Subcutaneous adipose tissue (tissue), 4 donors: ENCODE results near the gene BTN3A1. TPM values are rescaled to one million over a fixed set of nuclear protein-coding genes. Genes with fewer than 3 reads are reported as not detected.

ENCODE experiments used
- CTCF ChIP-seq: fragments of 450-650 bp; IDR thresholded peaks from one replicate; pipeline ENCODE4 v1.5.1; 2016; ENCODE audit warnings: low read depth, mild to moderate bottlenecking, control low read depth, antibody characterized with exemption, moderate library complexity
- total RNA-seq, 4 donors: library from RNA; depleted of rRNA; stranded (reverse); fragments of >200 nt; gene quantifications; one replicate each; pipeline ENCODE4 v1.1.0, GENCODE V29; 2016

The BTN3A1 gene
- total RNA-seq, 4 donors from 2014 or later: 9.6 to 25.2 (median 16.5) TPM

GRCh38 chr6:26416288-26416687 is 14.2 kb downstream of the BTN3A1 start:
- TF ChIP-seq CTCF: no peak

GRCh38 chr6:26420688-26421171 is 18.7 kb downstream of the BTN3A1 start:
- TF ChIP-seq CTCF: no peak

DNA sequence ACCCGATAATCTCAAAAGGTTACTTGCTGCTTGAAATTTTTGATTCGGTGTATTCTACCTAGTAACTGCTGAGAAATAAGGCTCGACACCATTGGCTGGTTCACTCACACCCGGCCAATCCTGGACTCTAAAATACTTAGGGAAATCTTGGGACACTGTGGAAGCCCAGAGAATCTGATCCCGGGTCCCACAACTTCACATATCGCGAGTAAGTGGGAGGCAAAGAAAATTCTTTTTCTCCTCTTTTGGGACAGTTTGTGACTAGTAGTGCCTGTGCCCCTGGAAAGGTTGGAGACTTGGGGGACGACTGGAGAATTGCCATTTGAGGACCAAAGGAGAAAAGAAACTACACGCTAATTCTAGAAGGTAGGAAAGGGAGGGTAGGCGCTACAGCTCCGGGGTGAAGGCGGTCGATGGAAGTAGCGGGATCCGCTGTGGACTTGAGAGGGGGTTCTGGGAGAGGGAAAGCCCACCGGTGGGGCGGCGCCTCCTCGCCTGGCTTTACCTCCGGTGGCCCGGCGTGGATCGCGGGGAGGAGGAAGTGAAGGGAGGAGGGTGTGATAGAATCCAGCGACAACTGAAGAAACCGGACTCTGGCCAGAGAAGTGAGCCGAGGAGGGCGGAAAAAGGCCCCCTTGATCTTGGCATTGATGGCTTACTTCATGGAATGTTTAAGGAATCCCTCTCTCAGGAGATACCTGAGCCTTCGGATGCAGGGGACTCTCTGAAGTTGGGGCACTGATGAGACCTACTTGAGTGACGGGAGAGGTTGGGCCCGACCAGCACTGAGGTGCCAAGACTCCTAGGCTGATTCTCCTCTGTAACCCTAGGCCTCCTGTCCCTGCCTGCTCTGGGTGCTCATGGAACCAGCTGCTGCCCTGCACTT is 19.4 kb downstream of the BTN3A1 start:
- no peak for TF ChIP-seq CTCF

GRCh38 chr6:26422329-26422728 is 20.3 kb downstream of the BTN3A1 start:
- no peak for TF ChIP-seq CTCF

GRCh38 chr6:26426691-26427450 is 24.8 kb downstream of the BTN3A1 start:
- no peak for TF ChIP-seq CTCF

DNA sequence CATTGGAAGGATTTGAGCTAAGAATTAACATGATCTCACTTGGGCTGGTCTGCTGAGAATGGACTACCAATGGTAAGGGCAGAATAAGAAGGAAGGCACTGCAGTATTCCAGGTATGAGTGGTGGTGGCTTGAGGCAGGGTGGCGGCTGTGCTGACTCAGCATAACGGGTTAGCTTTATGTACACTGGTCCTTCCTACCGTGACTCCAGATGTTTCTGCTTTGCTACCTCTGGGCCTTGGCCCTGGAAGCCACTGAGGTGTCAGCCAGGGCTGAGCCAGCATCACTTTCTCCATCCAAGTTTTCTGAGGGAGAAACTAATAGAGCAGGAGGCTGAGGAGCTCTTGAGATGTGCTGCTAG is 25.4 kb downstream of the BTN3A1 start:
- TF ChIP-seq CTCF: no peak

GRCh38 chr6:26428206-26428605 is 26.1 kb downstream of the BTN3A1 start:
- no peak for TF ChIP-seq CTCF
